Fibroblast of skin of abdomen (primary cell): Measurements from ENCODE around the gene SLC39A1.

ENCODE experiments used
- DNase-seq: peaks from one replicate; pipeline ENCODE4 v3.0.0-alpha.2; 2013

SLC39A1 gene

DNA sequence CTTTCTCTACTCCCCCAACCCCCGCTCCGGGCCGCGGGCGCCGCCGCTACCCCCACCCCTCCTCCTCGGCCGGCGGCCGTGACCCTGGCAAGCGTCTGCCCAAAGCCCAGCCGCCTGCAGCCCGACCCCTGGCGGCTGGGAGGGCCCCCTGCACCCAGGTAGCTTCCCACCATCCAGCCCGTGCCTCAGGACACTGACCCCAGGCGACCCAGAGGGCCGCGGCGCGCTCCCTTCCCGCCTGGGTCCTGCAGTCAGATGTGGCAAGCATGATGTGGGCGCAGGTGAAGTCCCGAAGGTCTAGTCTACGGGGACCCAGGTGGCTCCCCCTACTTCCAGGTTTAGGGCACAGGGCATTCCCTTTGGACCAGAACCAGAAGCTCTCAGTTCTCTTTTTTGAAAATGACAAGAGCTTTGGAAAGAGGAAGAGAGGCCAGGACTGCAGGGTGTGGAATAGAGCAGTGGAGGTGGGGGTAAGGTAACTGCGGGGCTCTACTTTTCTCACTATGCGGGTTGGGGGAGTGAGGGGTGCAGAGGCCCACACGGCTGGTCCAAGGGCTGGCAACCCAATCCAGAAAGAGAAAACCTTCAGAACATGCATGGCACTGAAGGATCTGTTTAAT lies 16.6 kb downstream of the SLC39A1 start, which contains the start of gene DENND4B:
DENND4B (minus strand) TSS at position 97 of the 620 bp plus-strand sequence. CDS start 2,344 bp downstream, outside the sequence.
- peak; percentile 73 for DNase-seq

GRCh38 chr1:153945795-153946621 lies 17.3 kb downstream of the SLC39A1 start:
- DNase-seq, result peak; percentile 48

DNA sequence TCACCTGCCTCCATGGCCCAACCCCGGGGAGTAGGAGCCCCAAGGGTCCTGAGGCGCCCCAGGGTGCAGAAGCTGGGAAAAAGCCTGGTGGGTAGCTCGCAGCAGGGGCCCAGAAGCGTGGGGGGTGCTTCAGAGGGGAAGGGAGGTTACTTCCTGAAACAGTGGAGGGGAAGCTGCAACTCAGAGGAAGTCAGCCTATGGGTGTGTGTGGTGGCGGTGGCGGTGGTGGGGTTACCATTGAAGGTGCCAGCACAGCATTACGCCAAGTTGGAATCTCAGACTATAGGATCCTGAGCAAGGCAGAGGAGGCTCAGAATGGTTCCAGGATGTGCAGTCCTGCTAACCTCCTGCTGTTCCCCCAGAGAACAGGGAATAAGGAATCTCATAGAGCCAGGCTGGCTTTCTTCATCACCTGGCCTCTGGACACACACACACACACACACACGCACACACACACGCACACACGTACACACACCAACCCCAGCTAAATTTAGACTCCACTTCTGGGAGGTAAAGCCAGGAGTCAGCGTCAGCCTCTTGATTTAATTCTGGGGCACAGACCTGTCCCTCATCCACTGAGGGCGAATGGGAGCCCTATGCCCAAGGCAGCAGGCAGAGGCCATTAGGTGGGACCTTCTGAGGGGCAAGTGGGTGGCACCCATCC lies 18.1 kb downstream of the SLC39A1 start:
- DNase-seq, result peak; percentile 23

DNA sequence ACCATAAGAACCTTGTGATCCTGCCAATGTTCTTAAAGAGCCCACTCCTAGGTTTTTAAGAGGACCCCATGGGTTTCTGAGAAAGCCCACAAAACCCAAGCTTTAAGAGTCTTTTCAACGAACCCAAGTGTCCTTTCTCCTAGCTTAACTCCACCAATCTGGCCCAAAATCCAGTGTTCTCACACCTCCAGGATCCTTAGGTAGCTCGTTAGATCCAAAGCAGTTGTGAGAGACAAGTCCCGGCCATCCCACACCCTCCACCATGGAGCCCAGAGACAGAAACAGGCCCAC lies 18.6 kb downstream of the SLC39A1 start:
- DNase-seq, result no peak

DNA sequence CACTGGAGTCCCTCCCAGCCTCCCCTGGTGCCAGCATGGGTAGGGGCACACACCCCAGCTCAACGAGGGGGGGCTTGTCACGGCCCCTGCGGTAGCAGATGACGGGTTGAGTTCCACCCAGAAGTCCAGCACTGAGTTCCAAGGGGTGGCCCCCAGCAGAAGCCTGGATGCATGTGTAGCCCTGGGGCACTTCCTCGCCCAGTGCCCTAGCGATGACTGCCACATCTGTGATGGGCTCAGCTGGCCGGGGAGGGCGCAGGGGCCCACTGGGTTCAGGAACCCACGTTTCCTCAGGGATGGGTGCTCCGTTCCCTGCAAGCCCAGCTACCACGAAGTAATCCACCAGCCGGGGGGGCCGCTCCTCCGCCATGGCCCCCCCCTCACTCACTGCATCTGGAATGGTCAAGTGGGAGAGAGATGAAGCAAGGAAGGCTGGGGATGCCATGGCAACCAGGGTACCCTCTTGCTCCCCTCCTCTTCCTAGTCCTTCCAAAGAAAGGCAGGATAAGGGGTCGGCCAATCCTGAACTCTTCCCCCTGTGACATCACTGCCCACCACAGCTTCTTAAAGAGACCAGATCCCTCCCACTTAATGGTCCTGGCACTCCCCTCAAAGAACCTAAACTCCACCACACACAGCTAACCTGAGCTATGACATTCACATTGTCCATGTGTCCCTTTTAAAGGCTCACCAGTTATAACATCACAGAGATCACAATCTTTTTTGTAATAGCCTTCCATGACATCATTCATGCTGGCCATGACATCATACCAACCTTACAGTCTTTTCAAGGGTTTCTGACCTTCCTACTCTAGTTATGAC lies 19.1 kb downstream of the SLC39A1 start:
- DNase-seq, result no peak

DNA sequence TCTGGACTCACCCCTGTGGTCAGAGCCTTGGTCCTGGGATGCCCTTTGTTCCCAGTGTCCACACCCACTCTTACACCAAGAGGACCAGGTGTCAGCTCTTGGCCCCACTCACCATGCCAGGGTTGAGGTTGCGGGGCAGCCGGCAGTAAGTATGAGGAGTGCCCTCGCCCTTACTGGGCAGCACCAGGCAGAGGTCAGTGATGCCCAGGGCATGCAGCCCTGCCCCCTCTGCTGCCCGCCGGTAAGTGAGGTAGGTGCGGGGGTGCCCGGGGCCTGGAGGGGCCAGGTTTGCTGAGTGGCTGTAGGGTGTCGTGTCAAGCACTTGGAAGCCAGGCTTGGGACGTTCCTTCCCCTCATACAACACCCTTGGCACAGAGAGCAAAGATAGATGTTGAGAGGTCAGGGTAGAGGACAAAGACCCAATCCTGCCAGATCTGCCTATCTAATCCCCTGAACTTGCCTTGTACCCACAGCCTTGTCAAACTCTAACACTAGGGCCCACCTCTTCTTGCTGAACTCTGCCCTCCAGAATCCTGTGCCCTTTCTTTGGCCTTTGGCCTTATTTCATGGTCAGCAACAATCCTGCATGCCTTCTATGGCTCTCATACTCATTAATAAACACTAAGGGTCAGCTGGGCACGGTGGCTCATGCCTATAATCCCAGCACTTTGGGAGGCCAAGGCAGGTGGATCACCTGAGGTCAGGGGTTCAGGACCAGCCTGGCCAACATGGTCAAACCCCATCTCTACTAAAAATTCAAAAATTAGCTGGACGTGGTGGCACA lies 20.4 kb downstream of the SLC39A1 start:
- no peak for DNase-seq

DNA sequence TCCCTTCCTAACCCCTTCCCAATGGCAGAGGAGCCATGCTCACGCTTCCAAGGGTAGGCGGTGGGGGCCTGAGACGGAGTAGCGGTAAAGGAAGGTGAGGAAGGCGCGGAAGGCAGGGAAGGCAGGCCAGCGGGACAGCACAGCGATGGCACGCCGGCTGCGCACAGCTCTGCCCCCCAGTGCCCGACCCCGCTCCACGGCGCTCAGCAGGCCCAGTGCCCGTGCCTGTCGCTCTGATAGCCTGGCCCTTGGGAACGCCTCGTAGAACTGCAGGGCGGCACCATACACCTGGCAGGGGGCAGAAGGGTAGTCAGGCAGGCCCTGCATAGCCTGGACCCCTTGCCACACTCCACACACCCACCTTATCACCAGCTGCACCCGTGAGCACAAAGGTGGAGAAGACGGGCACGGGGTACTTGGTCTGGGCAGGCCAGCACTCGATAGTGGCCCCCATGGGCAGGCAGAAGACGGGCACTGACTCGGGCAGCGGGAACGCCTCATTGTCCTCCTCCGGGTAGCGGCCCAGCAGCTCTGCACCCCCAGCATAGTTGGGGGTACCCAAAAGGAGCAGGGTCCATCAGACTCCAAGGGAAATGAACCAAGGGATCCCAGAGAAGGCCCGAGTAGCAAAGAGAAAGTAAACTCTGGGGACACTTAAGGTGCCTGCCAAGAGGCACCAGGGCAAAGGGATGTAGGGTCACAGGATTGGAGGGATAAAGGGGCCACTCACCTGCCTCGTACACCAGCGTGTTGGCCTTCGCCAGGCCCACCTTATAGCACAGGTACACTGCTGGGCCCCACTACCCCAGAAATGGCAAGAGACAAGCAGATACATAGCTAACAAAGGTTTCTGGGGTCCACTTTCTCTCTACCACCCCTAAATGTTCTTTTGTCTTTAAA lies 21.3 kb downstream of the SLC39A1 start:
- DNase-seq, result no peak

GRCh38 chr1:153940756-153941155 lies 22.6 kb downstream of the SLC39A1 start:
- DNase-seq, result no peak

GRCh38 chr1:153939476-153939875 lies 23.9 kb downstream of the SLC39A1 start:
- DNase-seq, result no peak

GRCh38 chr1:153938996-153939395 lies 24.3 kb downstream of the SLC39A1 start:
- no peak for DNase-seq

- no peak for DNase-seq
Observed at GRCh38 chr1:153937331-153937730, 26.0 kb downstream of the SLC39A1 start.

- no peak for DNase-seq
Observed at GRCh38 chr1:153936011-153936802, 27.1 kb downstream of the SLC39A1 start.

GRCh38 chr1:153934746-153935145 lies 28.6 kb downstream of the SLC39A1 start:
- no peak for DNase-seq

DNA sequence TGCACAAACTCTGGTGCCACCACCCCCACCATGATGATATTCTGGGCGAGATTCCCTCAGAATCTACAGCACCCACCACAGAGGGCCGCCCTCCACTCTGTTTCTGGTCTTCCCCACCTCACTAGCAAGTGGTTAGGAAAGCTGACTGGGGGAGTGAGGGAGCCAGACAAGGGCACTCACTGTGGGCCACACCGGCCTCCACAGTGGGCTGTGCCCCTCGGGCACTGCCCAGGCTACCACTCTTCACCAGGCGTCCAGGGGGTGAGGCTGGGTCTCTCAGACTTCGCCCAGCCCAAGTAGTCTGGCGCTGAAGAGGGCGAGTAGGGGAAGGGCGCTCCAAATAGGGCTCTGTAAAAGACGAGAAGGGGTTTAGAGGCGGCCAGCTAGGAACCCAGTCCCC lies 29.4 kb downstream of the SLC39A1 start:
- no peak for DNase-seq

GRCh38 chr1:153933430-153933829 lies 29.9 kb downstream of the SLC39A1 start:
- DNase-seq, result no peak

DNA sequence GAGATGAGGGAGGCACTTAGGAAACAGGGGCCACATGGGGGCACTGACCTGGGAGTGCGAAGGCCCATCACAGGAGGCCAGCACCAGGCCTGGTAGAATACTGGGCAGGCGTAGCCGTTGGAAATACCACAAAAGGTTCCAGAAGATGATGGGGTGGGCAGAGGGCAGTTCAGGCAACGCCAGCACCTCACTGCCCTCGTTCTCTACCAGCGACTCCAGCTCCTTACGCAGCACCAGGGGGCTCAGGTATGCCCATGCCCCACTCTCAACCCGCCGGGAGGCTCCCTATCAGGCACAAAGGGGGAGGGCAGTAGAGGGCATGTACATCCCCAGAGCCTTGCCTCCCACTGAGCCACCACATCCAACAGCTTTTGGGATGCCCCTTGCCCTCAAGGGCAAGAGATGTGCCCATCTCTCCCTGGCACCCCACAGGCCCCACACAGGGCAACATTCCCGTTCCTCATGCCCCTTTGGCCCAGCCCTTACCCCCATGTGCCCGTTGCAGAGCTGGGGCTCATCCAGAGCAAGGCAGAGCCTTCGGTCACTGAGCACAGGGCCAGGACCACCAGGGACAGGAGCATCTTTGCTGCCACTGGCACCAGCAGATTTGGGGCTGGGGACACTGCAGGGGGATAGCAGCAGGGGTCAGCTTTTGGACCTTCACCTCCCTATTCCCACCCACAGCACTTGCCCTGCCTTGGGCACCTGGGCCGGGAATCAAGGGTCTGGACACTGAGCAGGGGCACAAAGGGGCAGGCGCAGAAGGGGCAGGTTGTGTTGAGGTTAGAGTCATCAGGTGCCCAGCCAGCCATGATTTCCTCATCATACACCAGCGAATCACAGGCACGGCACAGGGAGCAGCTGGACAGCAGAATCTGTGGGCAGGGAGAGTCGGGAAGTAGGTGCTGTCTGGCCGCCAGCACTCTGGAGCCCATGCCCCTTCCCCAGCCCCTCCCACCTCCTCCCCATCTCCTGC lies 30.9 kb downstream of the SLC39A1 start:
- no peak for DNase-seq

DNA sequence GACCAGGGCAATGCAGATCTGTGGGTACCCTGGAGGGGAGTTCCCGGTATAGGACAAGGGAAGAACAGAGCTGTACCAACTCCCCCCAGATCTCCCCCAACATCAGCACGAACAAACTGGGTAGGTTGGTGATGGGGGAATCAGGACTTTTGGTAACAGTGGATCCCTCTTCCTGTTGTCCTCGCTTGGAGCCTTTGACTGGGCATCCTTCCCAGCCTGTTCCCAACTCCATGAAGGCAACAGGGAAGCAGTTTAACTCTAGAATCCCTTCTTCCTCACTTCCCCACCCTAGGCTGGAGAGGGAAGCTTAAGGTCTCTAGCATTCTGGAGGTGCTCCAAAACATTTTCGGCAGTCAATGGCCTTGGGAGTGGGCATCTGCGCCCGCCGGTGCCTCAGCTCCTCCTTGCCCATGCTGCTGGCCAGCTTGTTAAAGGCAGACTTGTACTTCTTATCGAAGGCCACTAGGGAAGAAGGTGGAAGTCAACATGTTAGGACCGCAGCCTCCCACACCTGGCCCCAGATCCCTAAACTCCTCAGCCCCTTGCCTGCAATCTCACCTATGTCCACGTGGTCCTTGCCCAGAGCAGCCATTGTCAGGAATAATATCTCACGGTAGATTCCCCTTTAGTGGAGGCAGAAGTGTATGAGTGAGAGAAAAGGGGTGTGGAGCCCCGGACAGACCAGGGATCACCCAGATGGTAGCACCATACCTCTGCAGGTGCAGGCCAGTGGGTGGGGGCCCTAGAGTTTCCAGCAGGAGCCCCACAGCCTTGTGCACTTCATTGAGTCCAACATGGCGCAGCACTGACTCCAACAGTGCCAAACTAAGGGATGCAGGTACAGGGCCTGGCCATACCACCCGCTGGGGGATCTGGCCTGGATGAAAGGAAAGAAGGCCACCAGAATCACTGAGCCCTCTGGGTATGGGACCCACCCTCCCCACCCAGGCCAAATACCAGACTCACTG lies 33.1 kb downstream of the SLC39A1 start:
- no peak for DNase-seq

GRCh38 chr1:153929426-153929825 lies 33.9 kb downstream of the SLC39A1 start:
- no peak for DNase-seq
